IPS-20b (cell line): ENCODE measurements around the gene FTO.

Source experiments
- H3K27ac ChIP-seq: one replicate; pipeline ENCODE4 v1.5.1; 2013; ENCODE audit warnings: low read length
- H3K27me3 ChIP-seq: 2 replicates; pipeline ENCODE4 v1.6.1; 2013; ENCODE audit warnings: mild to moderate bottlenecking, low read length, inconsistent platforms; ENCODE audit not compliant: insufficient read depth
- H3K36me3 ChIP-seq: 2 replicates; pipeline ENCODE4 v1.6.1; 2013; ENCODE audit warnings: low read depth, mild to moderate bottlenecking, inconsistent platforms, low read length, moderate library complexity; ENCODE audit not compliant: insufficient read depth
- H3K4me1 ChIP-seq: 2 replicates; pipeline ENCODE4 v1.6.1; 2013; ENCODE audit warnings: mild to moderate bottlenecking, control low read depth, inconsistent platforms, low read length, moderate library complexity; ENCODE audit not compliant: insufficient read depth
- H3K4me3 ChIP-seq: 2 replicates; pipeline ENCODE4 v1.5.1; 2013; ENCODE audit warnings: mild to moderate bottlenecking, low read length, inconsistent platforms
- H3K9ac ChIP-seq: 2 replicates; pipeline ENCODE4 v1.6.1; 2013; ENCODE audit warnings: low read depth, mild to moderate bottlenecking, inconsistent platforms, low read length, moderate library complexity
- H3K9me3 ChIP-seq: 2 replicates; pipeline ENCODE4 v1.6.1; 2013; ENCODE audit warnings: mild to moderate bottlenecking, low read depth, low read length, inconsistent platforms; ENCODE audit not compliant: insufficient read depth

The FTO gene

GRCh38 chr16:54136276-54136625 is 432.3 kb downstream of the FTO start:
- Histone ChIP-seq H3K4me3 (no peak overlapping the region), H3K4me1 (no peaks in the 10 kb centered on the region), H3K9ac (no peak overlapping the region), H3K36me3 (no peaks in the 10 kb centered on the region), H3K9me3 (no peaks in the 10 kb centered on the region), H3K27me3 (no peaks in the 10 kb centered on the region), H3K27ac (no peak overlapping the region)

- no peaks in the 10 kb centered on the region for H3K9me3 ChIP-seq
- no peak overlapping the region for H3K27ac ChIP-seq
- no peaks in the 10 kb centered on the region for H3K36me3 ChIP-seq
Observed at GRCh38 chr16:54140057-54140787, 436.3 kb downstream of the FTO start.

GRCh38 chr16:54140788-54141136 is 436.8 kb downstream of the FTO start:
- Histone ChIP-seq H3K9me3 (no peaks in the 10 kb centered on the region), H3K9ac (no peak overlapping the region), H3K27ac (no peak overlapping the region), H3K27me3 (no peaks in the 10 kb centered on the region), H3K4me3 (no peak overlapping the region), H3K36me3 (no peaks in the 10 kb centered on the region), H3K4me1 (no peaks in the 10 kb centered on the region)

More at GRCh38 chr16:54140057-54140787, 436.3 kb downstream of the FTO start:
- Histone ChIP-seq H3K4me1 (no peaks in the 10 kb centered on the region), H3K4me3 (no peak overlapping the region), H3K27me3 (no peaks in the 10 kb centered on the region), H3K9ac (no peak overlapping the region)

- Histone ChIP-seq H3K9me3 (no peaks in the 10 kb centered on the region), H3K27ac (no peak overlapping the region), H3K4me3 (no peak overlapping the region), H3K27me3 (no peaks in the 10 kb centered on the region), H3K9ac (no peak overlapping the region), H3K36me3 (no peaks in the 10 kb centered on the region), H3K4me1 (no peaks in the 10 kb centered on the region)
Observed at GRCh38 chr16:54142787-54143186, 438.8 kb downstream of the FTO start.

GRCh38 chr16:54143410-54143809 is 439.5 kb downstream of the FTO start:
- Histone ChIP-seq H3K9me3 (no peaks in the 10 kb centered on the region), H3K4me3 (no peak overlapping the region), H3K9ac (no peak overlapping the region), H3K27me3 (no peaks in the 10 kb centered on the region), H3K27ac (no peak overlapping the region), H3K4me1 (no peaks in the 10 kb centered on the region), H3K36me3 (no peaks in the 10 kb centered on the region)

GRCh38 chr16:54143934-54144571 is 440.1 kb downstream of the FTO start:
- Histone ChIP-seq H3K4me3 (no peak overlapping the region), H3K9ac (no peak overlapping the region), H3K4me1 (no peaks in the 10 kb centered on the region), H3K9me3 (no peaks in the 10 kb centered on the region), H3K27me3 (no peaks in the 10 kb centered on the region), H3K27ac (no peak overlapping the region), H3K36me3 (no peaks in the 10 kb centered on the region)

GRCh38 chr16:54144572-54144947 is 440.6 kb downstream of the FTO start:
- Histone ChIP-seq H3K9me3 (no peaks in the 10 kb centered on the region), H3K27ac (no peak overlapping the region), H3K36me3 (no peaks in the 10 kb centered on the region), H3K4me1 (no peaks in the 10 kb centered on the region), H3K9ac (no peak overlapping the region), H3K27me3 (no peaks in the 10 kb centered on the region), H3K4me3 (no peak overlapping the region)

GRCh38 chr16:54145881-54146280 is 441.9 kb downstream of the FTO start:
- Histone ChIP-seq H3K27ac (no peak overlapping the region), H3K9ac (no peak overlapping the region), H3K4me3 (no peak overlapping the region), H3K4me1 (no peaks in the 10 kb centered on the region), H3K27me3 (no peaks in the 10 kb centered on the region), H3K9me3 (no peaks in the 10 kb centered on the region), H3K36me3 (no peaks in the 10 kb centered on the region)

- Histone ChIP-seq H3K9ac (no peak overlapping the region), H3K9me3 (no peaks in the 10 kb centered on the region), H3K4me1 (no peaks in the 10 kb centered on the region), H3K27me3 (no peaks in the 10 kb centered on the region), H3K27ac (no peak overlapping the region), H3K4me3 (no peak overlapping the region), H3K36me3 (no peaks in the 10 kb centered on the region)
Observed at GRCh38 chr16:54148974-54149373, 445.0 kb downstream of the FTO start.

GRCh38 chr16:54150861-54151260 is 446.9 kb downstream of the FTO start:
- Histone ChIP-seq H3K4me1 (no peaks in the 10 kb centered on the region), H3K4me3 (no peak overlapping the region), H3K9ac (no peak overlapping the region), H3K27ac (no peak overlapping the region), H3K27me3 (no peaks in the 10 kb centered on the region), H3K36me3 (no peaks in the 10 kb centered on the region), H3K9me3 (no peaks in the 10 kb centered on the region)

- Histone ChIP-seq H3K27ac (no peak overlapping the region), H3K4me3 (no peak overlapping the region)
Observed at GRCh38 chr16:54152362-54153239, 448.6 kb downstream of the FTO start.

More at GRCh38 chr16:54152362-54153239, 448.6 kb downstream of the FTO start:
- no peaks in the 10 kb centered on the region for H3K9me3 ChIP-seq
- no peaks in the 10 kb centered on the region for H3K4me1 ChIP-seq
- H3K9ac ChIP-seq, result no peak overlapping the region
- H3K36me3 ChIP-seq, result no peaks in the 10 kb centered on the region
- no peaks in the 10 kb centered on the region for H3K27me3 ChIP-seq
